HG03439 (cell line): Measurements from ENCODE around the gene CCDC190.
"Not testable (repeated sequence)": the region's sequence is repeated elsewhere in the genome, so short reads cannot be mapped to it uniquely, and the experiment has no call there.

Experiments
- ATAC-seq: cut with Tn5 transposase; IDR thresholded peaks from one replicate; pipeline ENCODE4 v1.9.1; 2021; ENCODE audit warnings: mild to moderate bottlenecking, moderate library complexity; ENCODE audit not compliant: unreplicated experiment

Gene CCDC190

DNA sequence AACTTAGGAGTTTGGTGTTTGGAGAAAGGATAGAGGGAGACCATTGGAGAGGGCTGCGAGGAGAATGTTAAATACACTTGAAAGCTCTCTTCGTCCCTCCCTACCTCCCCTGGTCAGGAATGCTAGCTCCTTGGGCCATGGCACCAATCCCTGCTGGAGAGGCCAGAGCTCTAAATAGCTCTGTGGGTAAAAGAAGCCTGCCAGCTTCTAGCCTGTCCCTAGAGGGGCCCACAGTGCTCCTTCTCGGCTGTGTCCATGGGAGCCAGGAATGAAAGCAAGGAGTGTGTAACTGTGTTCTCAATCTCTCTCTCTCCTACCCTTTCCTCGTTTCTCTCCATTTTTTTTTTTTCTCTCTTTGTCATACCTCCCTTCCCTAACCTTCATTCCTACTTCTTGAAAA, at the start of gene CCDC190:
Gene CCDC190, minus strand, starts transcription at position 75 of the 400 bp plus-strand sequence. CDS start 1,529 bp downstream, outside the sequence.
- no peak for ATAC-seq

GRCh38 chr1:162910161-162910560, 49.2 kb upstream of the CCDC190 start:
- no peak for ATAC-seq

DNA sequence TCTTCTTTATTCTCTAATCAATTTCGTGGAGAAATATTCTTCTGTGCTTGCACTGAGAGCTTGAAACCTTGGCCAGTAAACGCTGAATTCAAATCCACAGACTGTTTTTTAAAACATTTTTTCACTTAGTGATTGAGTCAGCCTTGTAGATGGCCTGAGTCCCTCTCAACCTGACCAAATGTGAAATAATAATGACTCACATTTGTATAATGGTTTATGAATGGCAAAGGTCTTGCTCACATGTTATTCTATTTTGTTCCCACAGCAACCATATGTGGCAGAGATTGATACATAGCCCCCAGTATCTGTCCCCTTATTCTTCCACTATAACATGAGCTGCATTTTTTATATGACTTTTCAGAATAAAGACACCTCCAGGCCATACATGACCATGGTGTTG, 47.8 kb upstream of the CCDC190 start:
- no peak for ATAC-seq

GRCh38 chr1:162908236-162908635, 47.3 kb upstream of the CCDC190 start:
- ATAC-seq = no peak

GRCh38 chr1:162906485-162906884, 45.5 kb upstream of the CCDC190 start:
- no peak for ATAC-seq

DNA sequence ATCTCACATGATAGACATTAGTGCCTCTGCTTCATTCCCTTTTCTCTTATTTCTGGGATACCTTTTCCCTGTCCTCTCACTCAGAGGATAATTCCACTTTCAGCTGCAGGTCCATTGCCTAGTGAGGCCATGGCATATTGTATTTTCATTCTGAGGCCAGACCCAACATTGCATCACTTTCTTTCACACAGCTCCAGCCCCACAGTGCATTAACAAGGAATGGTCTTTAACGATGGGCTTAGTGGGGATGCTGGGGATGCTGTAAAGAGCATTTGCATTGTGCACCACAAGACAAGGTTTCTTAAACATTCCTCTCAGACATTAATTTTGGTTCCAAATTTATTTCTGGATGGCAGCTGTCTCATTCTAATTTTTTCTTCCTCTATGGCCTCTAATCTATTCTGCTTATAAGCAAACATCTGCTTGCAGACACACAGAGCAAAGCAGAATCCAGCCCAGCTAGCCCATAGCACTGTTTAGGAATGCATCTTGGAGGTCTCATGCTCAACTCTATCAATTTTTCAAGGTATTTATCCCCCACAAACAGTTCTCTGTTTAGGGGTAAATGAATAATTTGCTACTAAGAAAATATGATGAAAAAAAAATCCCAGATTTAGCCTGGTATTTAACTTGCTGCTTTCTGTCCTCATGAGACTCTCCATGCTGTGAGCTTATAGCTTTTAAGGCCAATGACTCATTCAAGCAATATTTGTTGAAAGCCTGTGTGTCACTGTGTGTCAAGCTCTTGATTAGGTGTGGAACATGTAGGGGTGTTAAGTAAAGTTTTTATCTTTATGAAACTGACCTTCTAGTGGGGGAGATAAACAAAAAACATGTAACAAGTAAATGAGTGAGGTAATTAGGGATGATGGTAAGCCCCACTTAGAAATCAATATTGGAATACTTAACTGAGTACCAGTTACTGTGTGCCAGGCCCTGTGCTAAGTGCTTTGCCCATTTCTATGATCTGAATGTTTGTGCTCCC, 44.5 kb upstream of the CCDC190 start:
- ATAC-seq = no peak

DNA sequence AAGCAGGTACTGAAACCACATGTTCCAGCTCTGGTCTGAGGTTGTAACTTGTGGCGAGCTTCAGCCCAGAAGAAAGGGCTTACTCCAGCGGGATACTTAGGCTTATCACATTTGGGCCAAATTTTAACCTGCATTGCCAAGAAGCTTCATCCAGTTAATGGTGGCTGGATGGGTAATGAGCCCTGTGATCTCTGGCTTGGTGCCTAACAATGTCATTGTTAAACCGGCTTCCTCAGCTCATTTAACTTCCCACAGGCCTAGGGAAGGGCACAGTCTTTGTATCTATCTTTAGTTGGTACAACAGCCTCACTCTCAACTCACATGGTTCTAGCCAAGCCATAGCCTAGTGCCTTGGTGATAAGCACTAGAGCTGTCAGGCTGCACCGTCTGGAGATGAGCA, 43.6 kb upstream of the CCDC190 start:
- no peak for ATAC-seq

DNA sequence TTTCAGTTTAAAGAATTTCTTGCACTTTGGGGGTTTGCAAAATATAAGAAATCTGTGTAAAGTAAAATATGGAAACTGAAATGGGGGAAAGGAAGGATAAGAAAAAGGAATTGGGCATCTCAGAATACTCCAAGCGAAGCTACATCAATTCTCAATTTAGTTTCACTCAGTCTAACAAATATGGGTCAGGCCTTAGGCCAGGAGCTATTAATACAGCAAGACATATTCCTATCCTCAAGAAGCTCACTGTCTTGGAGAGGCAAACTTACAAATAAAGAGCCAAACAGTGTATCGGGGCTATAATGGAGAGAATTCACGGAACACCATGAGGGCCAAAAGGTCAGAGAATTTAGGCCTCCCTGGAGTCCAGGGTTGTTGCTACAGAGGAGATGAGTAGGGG, 43.0 kb upstream of the CCDC190 start:
- ATAC-seq = no peak

GRCh38 chr1:162903246-162903645, 42.3 kb upstream of the CCDC190 start:
- no peak for ATAC-seq

DNA sequence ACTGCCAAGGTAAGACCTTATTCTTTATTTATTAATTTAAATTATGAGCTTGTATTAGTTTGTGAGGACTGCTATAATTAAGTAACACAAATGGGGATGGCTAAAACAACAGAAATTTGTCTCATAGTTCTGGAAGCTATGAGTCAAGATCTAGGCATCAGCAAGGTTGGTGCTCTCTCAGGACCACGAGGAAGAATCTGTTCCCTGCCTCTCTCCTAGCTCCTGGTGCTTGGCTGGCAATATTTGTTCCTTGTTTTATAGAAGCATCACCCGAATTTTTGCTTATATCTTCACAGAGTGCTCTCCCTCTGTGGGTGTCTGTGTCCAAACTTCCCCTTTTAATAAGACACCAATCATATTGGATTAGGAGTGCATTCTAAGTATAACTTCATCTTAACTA, 41.4 kb upstream of the CCDC190 start:
- ATAC-seq = no peak

DNA sequence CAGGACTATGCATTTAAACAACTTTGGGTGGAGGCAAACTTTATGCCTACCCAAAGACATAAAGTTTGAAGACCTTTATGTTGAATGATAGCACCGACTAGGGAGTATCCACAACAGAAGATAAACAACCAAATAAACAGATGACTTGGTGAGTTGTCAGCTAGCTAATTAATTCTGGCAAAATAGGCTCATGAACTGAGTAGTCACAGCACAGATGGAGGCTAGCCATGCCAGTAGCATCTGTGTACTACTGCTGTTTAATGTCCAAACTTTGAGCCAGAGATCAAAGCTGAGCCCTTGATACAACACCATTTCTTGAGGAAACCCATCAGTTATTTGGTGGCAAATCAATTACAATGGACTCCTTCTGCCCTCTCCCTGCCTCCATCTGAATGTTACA, 40.3 kb upstream of the CCDC190 start:
- no peak for ATAC-seq

- no peak for ATAC-seq
Observed at GRCh38 chr1:162899422-162900146, 38.6 kb upstream of the CCDC190 start.

- ATAC-seq = no peak
Observed at GRCh38 chr1:162893612-162893908, 32.6 kb upstream of the CCDC190 start.

- no peak for ATAC-seq
Observed at GRCh38 chr1:162892906-162893611, 32.1 kb upstream of the CCDC190 start.

- ATAC-seq = no peak
Observed at GRCh38 chr1:162889989-162890388, 29.0 kb upstream of the CCDC190 start.

- ATAC-seq = no peak
Observed at GRCh38 chr1:162886705-162887104, 25.7 kb upstream of the CCDC190 start.

DNA sequence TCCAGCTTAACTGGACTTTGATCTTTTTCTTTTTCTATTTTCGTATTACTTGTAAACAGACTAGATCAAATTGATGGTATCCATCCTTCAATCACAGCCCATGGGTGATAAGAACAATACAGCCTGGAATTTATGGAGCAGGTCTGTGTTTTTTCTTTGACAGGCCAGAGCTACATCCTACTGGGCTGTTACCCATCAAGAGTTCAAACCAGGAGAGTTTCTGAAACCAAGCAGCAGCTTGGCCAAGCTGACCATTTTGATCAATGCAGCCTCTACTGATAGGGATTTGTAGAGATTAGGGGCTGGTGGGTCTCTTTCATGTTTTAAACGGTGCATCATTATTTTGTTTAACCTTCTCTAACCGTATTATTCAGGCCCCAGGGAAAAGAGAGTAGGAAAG, 24.3 kb upstream of the CCDC190 start:
- ATAC-seq = no peak

- no peak for ATAC-seq
Observed at GRCh38 chr1:162884831-162885230, 23.9 kb upstream of the CCDC190 start.

DNA sequence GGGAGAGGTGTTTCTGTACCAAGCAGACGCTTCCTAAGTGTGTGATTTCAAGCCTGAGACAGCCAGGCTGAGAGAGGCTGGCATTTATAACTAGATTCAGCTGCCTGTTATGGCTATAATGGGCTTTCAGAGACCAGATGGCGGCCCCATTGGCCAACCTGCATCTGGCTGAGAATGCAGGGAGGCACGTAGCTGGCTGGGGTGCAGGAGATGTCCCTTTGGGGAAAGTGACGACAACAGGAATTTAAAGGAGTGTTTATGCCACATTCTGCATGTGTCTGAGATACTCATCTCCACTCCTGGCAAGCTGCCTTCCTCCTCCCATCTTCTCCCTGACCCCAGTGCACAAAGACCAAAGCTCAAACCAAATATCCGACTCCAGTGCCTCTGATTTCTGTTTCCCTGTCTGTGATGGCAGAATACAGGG, 21.3 kb upstream of the CCDC190 start:
- no peak for ATAC-seq

GRCh38 chr1:162881590-162881989, 20.6 kb upstream of the CCDC190 start:
- ATAC-seq = no peak

- ATAC-seq = not testable (repeated sequence)
Observed at GRCh38 chr1:162880617-162881016, 19.6 kb upstream of the CCDC190 start.
